Panc1 (cell line): ENCODE results near the gene ALKBH6. TPM values are rescaled to one million over a fixed set of nuclear protein-coding genes. Genes with fewer than 3 reads are reported as not detected.
A peak's percentile ranks its signal among the peaks of the same experiment; 100 is the strongest.

Experiments
- ATAC-seq: fragments of 200-7000 bp; cut with Tn5 transposase; 2 replicates; pipeline ENCODE4 v1.9.1; 2020; ENCODE audit warnings: mild to moderate bottlenecking, moderate library complexity
- BruUV-seq: library from RNA; stranded (reverse); fragments of 400-500 nt; replicated peaks from 2 replicates; lab custom pipeline; 2021; lab: Mats Ljungman, UMichigan
- CTCF ChIA-PET: fragments of 300-600 bp; sonication (Branson Sonifier 250); formaldehyde crosslinking; loops from one replicate; lab custom pipeline; 2022; ENCODE audit warnings: antibody characterized with exemption; lab: Charles Lee
- POLR2A ChIA-PET: fragments of 300-600 bp; sonication (Branson Sonifier 250); formaldehyde crosslinking; loops from one replicate; lab custom pipeline; 2022; ENCODE audit warnings: antibody characterized with exemption; lab: Charles Lee
- DNase-seq: peaks from one replicate; pipeline ENCODE4 v3.0.0-alpha.2; 2010; ENCODE audit warnings: low read depth, low spot score
- H3K27ac ChIP-seq: 2 replicates; pipeline ENCODE4 v1.5.1; 2011; ENCODE audit warnings: mild to moderate bottlenecking, low read length, inconsistent platforms
- H3K27me3 ChIP-seq: fragments of 200-500 bp; sonication (Bioruptor generic); 2 replicates; pipeline ENCODE4 v1.6.0; 2014; ENCODE audit warnings: low read length, inconsistent platforms; ENCODE audit not compliant: control insufficient read depth, insufficient read depth
- H3K36me3 ChIP-seq: fragments of 200-500 bp; sonication (Bioruptor generic); 2 replicates; pipeline ENCODE4 v1.5.1; 2014; ENCODE audit warnings: inconsistent platforms, mild to moderate bottlenecking, low read length, moderate library complexity; ENCODE audit not compliant: control insufficient read depth, insufficient read depth
- H3K4me1 ChIP-seq: 2 replicates; pipeline ENCODE4 v1.5.1; 2011; ENCODE audit warnings: inconsistent platforms, mild to moderate bottlenecking, low read length, moderate library complexity; ENCODE audit not compliant: control insufficient read depth, insufficient read depth
- H3K4me3 ChIP-seq, 2 experiments: 2 replicates each; pipeline ENCODE4 v1.5.1; 2011 to 2012; ENCODE audit warnings: low read depth in 2 of 2, low read length in 2 of 2, mild to moderate bottlenecking in 2 of 2, inconsistent platforms in 1 of 2, moderate library complexity in 1 of 2
- H3K9me3 ChIP-seq: fragments of 200-500 bp; sonication (Bioruptor generic); 2 replicates; pipeline ENCODE4 v1.5.1; 2014; ENCODE audit warnings: low read depth, mild to moderate bottlenecking, inconsistent platforms, low read length, moderate library complexity; ENCODE audit not compliant: control insufficient read depth, insufficient read depth
- POLR2AphosphoS5 ChIP-seq: IDR thresholded peaks from 2 replicates; pipeline ENCODE4 v1.6.1; 2012; ENCODE audit warnings: mild to moderate bottlenecking, low read depth, low read length, moderate library complexity
- SIN3A ChIP-seq: IDR thresholded peaks from 2 replicates; pipeline ENCODE4 v1.6.1; 2012; ENCODE audit warnings: low read depth, mild to moderate bottlenecking, low read length, moderate library complexity, borderline replicate concordance; ENCODE audit not compliant: insufficient read depth
- TCF7L2 ChIP-seq: IDR thresholded peaks from 2 replicates; pipeline ENCODE4 v1.6.1; 2011; ENCODE audit warnings: mild to moderate bottlenecking, low read depth, low read length, inconsistent platforms
- in situ Hi-C: cut with HindIII; loops from 2 replicates; pipeline ENCODE4 v1.10.0; 2016; ENCODE audit warnings: low sequenced_read_pairs, low pct_unique_long_range_greater_than_20kb
- intact Hi-C: fragments of 100-400 bp; cut with micrococcal nuclease; formaldehyde crosslinking; loops from one replicate; pipeline ENCODE4 v1.10.0; 2022; ENCODE audit not compliant: unreplicated experiment
- total RNA-seq: library from RNA; stranded (reverse); gene quantifications from one replicate; pipeline ENCODE4 v1.2.1, GENCODE V29; 2021; ENCODE audit not compliant: unreplicated experiment
- TF ChIP-seq, protein P1 (sequence below), 2 experiments: IDR thresholded peaks; 2 replicates each; pipeline ENCODE4 v1.6.1; 2011 to 2012; ENCODE audit warnings: low read depth in 2 of 2, control low read depth in 1 of 2, low read length in 1 of 2, mild to moderate bottlenecking in 1 of 2, moderate library complexity in 1 of 2; ENCODE audit not compliant: insufficient read depth in 1 of 2
- TF ChIP-seq, protein P2 (sequence below): fragments of 450-650 bp; IDR thresholded peaks from 2 replicates; pipeline ENCODE4 v1.5.1; 2017; ENCODE audit warnings: mild to moderate bottlenecking

ALKBH6 gene
- total RNA-seq, 1 experiment from 2014 or later = 44.8 TPM

DNA sequence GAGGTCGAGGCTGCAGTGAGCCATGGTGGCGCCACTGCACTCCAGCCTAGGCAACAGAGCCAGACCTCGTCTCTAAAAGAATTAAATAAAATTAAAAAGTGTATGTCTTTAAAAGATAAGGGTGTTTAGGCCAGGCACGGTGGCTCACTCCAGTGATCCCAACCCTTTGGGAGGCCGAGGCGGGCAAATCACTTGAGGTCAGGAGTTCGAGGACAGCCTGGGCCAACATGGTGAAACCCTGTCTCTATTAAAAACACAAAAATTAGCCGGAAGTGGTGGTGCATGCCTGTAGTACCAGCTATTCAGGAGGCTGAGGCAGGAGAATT is 26.5 kb downstream of the ALKBH6 start:
- ChIA-PET POLR2A (interaction anchor here (0.7 kb wide), 1 partner anchor 247 kb away, joined by 3 read pairs; no protein-coding TSS in a partner anchor), CTCF (interaction anchor here (0.6 kb wide), 1 partner anchor 17 kb away, joined by 9 read pairs; no protein-coding TSS in a partner anchor)
- no peak for ATAC-seq
- H3K4me3 ChIP-seq = peak overlapping the region; percentile 36 to 48
- no TSS peak for BruUV-seq
- H3K4me1 ChIP-seq = no peaks in the 10 kb centered on the region
- in situ Hi-C loops (no loop called here), intact Hi-C loops (no loop called here)
- H3K9me3 ChIP-seq = no peaks in the 10 kb centered on the region
- no peaks in the 10 kb centered on the region for H3K27me3 ChIP-seq
- no peaks in the 10 kb centered on the region for H3K36me3 ChIP-seq
- H3K27ac ChIP-seq = no peak overlapping the region
- TF ChIP-seq TCF7L2 (no peak), POLR2AphosphoS5 (no peak), SIN3A (no peak)
- TF ChIP-seq, protein P1, sequence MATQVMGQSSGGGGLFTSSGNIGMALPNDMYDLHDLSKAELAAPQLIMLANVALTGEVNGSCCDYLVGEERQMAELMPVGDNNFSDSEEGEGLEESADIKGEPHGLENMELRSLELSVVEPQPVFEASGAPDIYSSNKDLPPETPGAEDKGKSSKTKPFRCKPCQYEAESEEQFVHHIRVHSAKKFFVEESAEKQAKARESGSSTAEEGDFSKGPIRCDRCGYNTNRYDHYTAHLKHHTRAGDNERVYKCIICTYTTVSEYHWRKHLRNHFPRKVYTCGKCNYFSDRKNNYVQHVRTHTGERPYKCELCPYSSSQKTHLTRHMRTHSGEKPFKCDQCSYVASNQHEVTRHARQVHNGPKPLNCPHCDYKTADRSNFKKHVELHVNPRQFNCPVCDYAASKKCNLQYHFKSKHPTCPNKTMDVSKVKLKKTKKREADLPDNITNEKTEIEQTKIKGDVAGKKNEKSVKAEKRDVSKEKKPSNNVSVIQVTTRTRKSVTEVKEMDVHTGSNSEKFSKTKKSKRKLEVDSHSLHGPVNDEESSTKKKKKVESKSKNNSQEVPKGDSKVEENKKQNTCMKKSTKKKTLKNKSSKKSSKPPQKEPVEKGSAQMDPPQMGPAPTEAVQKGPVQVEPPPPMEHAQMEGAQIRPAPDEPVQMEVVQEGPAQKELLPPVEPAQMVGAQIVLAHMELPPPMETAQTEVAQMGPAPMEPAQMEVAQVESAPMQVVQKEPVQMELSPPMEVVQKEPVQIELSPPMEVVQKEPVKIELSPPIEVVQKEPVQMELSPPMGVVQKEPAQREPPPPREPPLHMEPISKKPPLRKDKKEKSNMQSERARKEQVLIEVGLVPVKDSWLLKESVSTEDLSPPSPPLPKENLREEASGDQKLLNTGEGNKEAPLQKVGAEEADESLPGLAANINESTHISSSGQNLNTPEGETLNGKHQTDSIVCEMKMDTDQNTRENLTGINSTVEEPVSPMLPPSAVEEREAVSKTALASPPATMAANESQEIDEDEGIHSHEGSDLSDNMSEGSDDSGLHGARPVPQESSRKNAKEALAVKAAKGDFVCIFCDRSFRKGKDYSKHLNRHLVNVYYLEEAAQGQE (IDR thresholded peaks at IDR 0.05; ENCODE audit: insufficient read depth in 1 of 2, low read depth in 2 of 2, low read length in 1 of 2) = no peak
- TF ChIP-seq, protein P2, sequence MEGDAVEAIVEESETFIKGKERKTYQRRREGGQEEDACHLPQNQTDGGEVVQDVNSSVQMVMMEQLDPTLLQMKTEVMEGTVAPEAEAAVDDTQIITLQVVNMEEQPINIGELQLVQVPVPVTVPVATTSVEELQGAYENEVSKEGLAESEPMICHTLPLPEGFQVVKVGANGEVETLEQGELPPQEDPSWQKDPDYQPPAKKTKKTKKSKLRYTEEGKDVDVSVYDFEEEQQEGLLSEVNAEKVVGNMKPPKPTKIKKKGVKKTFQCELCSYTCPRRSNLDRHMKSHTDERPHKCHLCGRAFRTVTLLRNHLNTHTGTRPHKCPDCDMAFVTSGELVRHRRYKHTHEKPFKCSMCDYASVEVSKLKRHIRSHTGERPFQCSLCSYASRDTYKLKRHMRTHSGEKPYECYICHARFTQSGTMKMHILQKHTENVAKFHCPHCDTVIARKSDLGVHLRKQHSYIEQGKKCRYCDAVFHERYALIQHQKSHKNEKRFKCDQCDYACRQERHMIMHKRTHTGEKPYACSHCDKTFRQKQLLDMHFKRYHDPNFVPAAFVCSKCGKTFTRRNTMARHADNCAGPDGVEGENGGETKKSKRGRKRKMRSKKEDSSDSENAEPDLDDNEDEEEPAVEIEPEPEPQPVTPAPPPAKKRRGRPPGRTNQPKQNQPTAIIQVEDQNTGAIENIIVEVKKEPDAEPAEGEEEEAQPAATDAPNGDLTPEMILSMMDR = no peak; the same call in 1 of the 2 replicates
- DNase-seq = no peak

DNA sequence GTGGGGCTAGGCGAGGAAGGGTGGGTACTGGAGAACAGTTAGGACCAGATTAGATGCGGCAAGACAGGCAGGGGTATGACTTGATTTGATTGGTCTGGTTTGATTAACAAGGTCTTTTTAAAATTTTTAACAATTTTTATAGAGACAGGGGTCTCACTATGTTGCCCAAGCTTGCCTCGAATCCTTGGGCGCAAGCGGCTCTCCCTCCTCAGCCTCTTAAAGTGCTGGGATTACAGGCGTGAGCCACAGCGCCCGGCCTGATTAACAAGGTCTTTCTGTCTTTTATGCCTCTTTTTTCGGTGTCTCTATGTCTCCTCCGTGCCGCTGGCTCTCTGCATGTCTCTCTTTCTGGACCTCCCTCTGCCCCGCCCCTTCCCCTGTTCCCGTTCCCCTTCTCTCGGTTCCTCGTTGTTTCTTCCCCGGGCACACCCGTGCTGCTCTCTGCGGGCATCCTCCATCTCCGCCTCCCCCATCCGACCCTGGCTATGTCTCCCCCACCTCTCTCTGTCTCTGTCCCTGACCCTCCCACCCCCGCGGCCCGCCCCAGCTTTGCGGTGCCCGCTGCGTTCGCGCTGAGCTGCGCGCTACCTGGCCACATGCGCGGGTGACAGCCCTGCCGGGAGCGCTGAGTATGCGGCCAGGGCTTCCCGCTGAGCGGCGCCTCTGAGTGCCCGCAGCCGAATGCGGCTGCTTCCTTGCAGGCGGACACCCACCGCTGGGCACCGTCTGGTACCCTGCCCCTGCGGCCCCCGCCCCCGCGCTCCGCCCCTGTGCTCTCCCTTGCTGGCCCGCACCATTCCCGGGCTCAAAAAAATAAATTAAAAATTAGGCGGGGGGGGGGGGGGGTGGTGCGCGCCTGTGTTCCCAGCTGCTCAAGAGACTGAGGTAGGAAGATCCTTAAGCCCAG is 27.1 kb downstream of the ALKBH6 start:
- DNase-seq = no peak
- Histone ChIP-seq H3K4me3 (peak overlapping the region; percentile 36 to 48), H3K27me3 (0 out of 2 replicates have a peak, but pooled peaks cover 4% of the 10 kb centered on the region), H3K27ac (no peak overlapping the region), H3K9me3 (no peaks in the 10 kb centered on the region), H3K36me3 (no peaks in the 10 kb centered on the region), H3K4me1 (no peaks in the 10 kb centered on the region)
- BruUV-seq = no TSS peak
- ChIA-PET CTCF (interaction anchor here (0.6 kb wide), 1 partner anchor 16 kb away, joined by 9 read pairs; no protein-coding TSS in a partner anchor), POLR2A (interaction anchor here (0.7 kb wide), 1 partner anchor 248 kb away, joined by 3 read pairs; no protein-coding TSS in a partner anchor)
- in situ Hi-C loops = no loop called here
- ATAC-seq = peak; percentile 89
- TF ChIP-seq SIN3A (no peak), POLR2AphosphoS5 (no peak), TCF7L2 (no peak)
- TF ChIP-seq, protein P1 (IDR thresholded peaks at IDR 0.05; ENCODE audit: insufficient read depth in 1 of 2, low read depth in 2 of 2, low read length in 1 of 2) = no peak
- TF ChIP-seq, protein P2 = no peak
- intact Hi-C loops = no loop called here
